Kidney (tissue), 14 donors: Measurements from ENCODE around the gene TPK1. TPM values are rescaled to one million over a fixed set of nuclear protein-coding genes. Genes with fewer than 3 reads are reported as not detected.
A peak's percentile ranks its signal among the peaks of the same experiment; 100 is the strongest.

Experiments used
- DNase-seq, 5 donors: peaks; one replicate each; pipeline ENCODE4 v3.0.0-alpha.2; 2013 to 2020
- FAIRE-seq: peaks from 2 replicates; lab custom pipeline; 2012; peaks lifted over from hg19 to GRCh38; lab: Jason Lieb, UNC
- H3K27ac ChIP-seq, 2 donors: one replicate each; pipeline ENCODE4 v1.7.0; 2013; ENCODE audit warnings: low read depth in 2 of 2, low read length in 2 of 2, inconsistent platforms in 1 of 2
- H3K27me3 ChIP-seq: one replicate; pipeline ENCODE4 v1.7.1; 2013; ENCODE audit warnings: low read length, inconsistent platforms; ENCODE audit not compliant: control insufficient read depth, insufficient read depth
- H3K36me3 ChIP-seq, 3 donors: one replicate each; pipeline versions ENCODE4 v1.7.0 to v1.7.1; 2013; ENCODE audit warnings: low read length in 3 of 3, control low read depth in 1 of 3, inconsistent platforms in 1 of 3; ENCODE audit not compliant: insufficient read depth in 3 of 3, control insufficient read depth in 2 of 3
- H3K4me1 ChIP-seq, 3 donors: one replicate each; pipeline versions ENCODE4 v1.7.0 to v1.7.1; 2013; ENCODE audit warnings: low read length in 3 of 3, inconsistent platforms in 1 of 3, low read depth in 1 of 3; ENCODE audit not compliant: control insufficient read depth in 2 of 3, insufficient read depth in 2 of 3
- H3K4me3 ChIP-seq, 3 donors: one replicate each; pipeline versions ENCODE4 v1.7.0 to v1.8.1; 2013; ENCODE audit warnings: low read length in 3 of 3, control low read depth in 1 of 3, inconsistent platforms in 1 of 3
- H3K9ac ChIP-seq, 3 donors: one replicate each; pipeline versions ENCODE4 v1.7.0 to v1.7.1; 2013; ENCODE audit warnings: low read length in 3 of 3, control low read depth in 1 of 3, inconsistent platforms in 1 of 3
- H3K9me3 ChIP-seq, 3 donors: one replicate each; pipeline versions ENCODE4 v1.7.0 to v1.7.1; 2013; ENCODE audit warnings: low read length in 3 of 3, control low read depth in 1 of 3, inconsistent platforms in 1 of 3; ENCODE audit not compliant: control insufficient read depth in 2 of 3, insufficient read depth in 1 of 3
- intact Hi-C: fragments of 100-400 bp; cut with DNase I; formaldehyde crosslinking; loops from one replicate; pipeline ENCODE4 v1.11.1; 2022
- polyA plus RNA-seq: library from polyadenylated mRNA; stranded (reverse); fragments of 350-450 nt; fragmentation: Illumina TruSeq; extraction: RNeasy Lipid Tissue Mini Kit (QIAGEN cat#74804); gene quantifications from one replicate; pipeline ENCODE4 v1.2.3, GENCODE V29; 2014; ENCODE audit warnings: low read depth, low replicate concordance; ENCODE audit not compliant: insufficient read depth
- total RNA-seq: library from RNA; stranded (reverse); fragmentation: NEBNext Ultra II Directional; extraction: Animal tissue kit (Norgen Biotek cat#: 25700); gene quantifications from one replicate; pipeline ENCODE4 v1.2.1, GENCODE V29; 2021
- TF ChIP-seq, protein P1 (sequence below): IDR thresholded peaks from 3 replicates; pipeline ENCODE4 v1.5.1; 2012; ENCODE audit warnings: mild to moderate bottlenecking, moderate library complexity, borderline replicate concordance; ENCODE audit not compliant: insufficient read depth; ENCODE audit errors: extremely low read depth
- donor health status: control.
- donor health status: control.
- donor health status: control.
- donor health status: control.
- donor health status: control.
- donor health status: DM: yes; HTN: yes; CAD: no.
- donor health status: Normal renal cell carcinoma (clear cell type).

The TPK1 gene
- total and polyA plus RNA-seq, 2 donors from 2014 or later: 5.3 to 15.5 TPM

DNA sequence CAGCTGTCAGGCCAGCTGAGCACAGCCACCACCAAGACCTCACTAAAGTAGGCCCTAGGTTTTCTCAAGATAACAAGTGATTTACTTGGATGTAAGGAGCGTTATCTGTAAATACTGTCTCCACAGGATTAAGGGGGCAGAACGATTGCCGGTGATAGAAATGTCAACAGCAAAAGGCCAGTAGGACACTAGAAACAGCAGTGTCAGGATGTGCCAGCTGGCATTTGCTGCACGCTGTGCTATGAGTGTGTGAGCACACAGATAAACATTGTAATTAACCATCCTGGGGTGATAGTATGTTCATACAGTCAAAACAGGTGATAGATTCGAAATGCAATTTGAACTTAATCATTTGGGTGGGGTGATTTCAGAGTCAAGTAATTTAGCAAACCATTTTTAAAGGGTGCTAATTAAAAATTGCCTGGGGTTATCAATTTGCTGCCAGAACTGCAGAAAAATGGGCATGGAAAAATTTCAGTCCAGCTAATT is 396.1 kb downstream of the TPK1 start:
- no peaks in the 10 kb centered on the region for H3K9me3 ChIP-seq
- no peaks in the 10 kb centered on the region for H3K4me1 ChIP-seq
- no peak overlapping the region for H3K27ac ChIP-seq
- H3K9ac ChIP-seq: no peak overlapping the region
- FAIRE-seq: no peak
- intact Hi-C loops: no loop called here
- TF ChIP-seq, protein P1, sequence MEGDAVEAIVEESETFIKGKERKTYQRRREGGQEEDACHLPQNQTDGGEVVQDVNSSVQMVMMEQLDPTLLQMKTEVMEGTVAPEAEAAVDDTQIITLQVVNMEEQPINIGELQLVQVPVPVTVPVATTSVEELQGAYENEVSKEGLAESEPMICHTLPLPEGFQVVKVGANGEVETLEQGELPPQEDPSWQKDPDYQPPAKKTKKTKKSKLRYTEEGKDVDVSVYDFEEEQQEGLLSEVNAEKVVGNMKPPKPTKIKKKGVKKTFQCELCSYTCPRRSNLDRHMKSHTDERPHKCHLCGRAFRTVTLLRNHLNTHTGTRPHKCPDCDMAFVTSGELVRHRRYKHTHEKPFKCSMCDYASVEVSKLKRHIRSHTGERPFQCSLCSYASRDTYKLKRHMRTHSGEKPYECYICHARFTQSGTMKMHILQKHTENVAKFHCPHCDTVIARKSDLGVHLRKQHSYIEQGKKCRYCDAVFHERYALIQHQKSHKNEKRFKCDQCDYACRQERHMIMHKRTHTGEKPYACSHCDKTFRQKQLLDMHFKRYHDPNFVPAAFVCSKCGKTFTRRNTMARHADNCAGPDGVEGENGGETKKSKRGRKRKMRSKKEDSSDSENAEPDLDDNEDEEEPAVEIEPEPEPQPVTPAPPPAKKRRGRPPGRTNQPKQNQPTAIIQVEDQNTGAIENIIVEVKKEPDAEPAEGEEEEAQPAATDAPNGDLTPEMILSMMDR: no peak
- H3K36me3 ChIP-seq: no peaks in the 10 kb centered on the region
- no peaks in the 10 kb centered on the region for H3K27me3 ChIP-seq
- no peak overlapping the region for H3K4me3 ChIP-seq
- no peak for DNase-seq

- FAIRE-seq (no peak), DNase-seq (no peak)
Observed at GRCh38 chr7:144438759-144439158, 397.1 kb downstream of the TPK1 start.

DNA sequence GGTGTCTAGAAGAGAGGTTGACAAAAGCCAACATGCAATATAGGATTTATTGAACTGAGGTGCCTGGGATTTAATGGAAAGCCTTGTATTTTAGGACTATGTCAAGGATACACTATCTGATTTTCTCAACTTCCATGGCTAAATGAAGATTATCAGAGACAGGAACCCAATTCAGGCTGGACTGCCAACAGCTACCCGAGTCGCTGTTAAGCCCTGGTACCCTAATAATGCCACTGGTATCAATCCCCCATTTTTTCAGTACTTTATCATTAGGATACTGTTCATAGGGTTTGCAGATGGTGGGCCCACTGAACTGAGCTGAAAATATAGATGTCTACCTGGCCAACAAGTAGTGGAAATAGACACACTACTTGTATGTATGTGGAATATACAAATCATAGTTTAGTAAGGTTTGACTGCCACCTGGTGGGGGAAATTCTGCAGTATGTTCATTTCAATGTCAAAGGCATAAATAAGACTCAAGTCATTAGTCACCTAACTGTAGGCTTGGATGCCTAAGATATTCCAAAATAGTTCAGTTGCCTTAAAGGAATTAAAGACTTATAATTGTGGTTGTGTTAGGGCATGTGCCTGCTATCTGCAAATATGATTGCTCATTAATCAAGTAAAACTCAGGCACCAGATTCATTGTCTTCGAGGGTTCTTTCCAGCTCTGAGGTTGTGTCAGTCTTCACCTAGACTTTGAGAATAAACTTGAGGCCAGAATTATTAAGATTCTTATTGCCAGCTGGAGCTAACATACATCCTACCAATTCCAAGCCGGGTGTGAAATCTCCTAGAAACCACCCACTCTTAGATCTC is 398.3 kb downstream of the TPK1 start:
- Histone ChIP-seq H3K36me3 (no peaks in the 10 kb centered on the region), H3K27ac (no peak overlapping the region), H3K27me3 (no peaks in the 10 kb centered on the region), H3K4me1 (no peaks in the 10 kb centered on the region), H3K4me3 (no peak overlapping the region), H3K9ac (no peak overlapping the region), H3K9me3 (no peaks in the 10 kb centered on the region)
- peak in 4 of 5 donors; percentile 68 to 87 (median 83) for DNase-seq
- TF ChIP-seq, protein P1: peak; percentile 61
- intact Hi-C loops: no loop called here
- FAIRE-seq: peak; percentile 79

More at GRCh38 chr7:144438759-144439158, 397.1 kb downstream of the TPK1 start:
- Histone ChIP-seq H3K27ac (no peak overlapping the region), H3K4me3 (no peak overlapping the region), H3K27me3 (no peaks in the 10 kb centered on the region), H3K4me1 (no peaks in the 10 kb centered on the region), H3K36me3 (no peaks in the 10 kb centered on the region), H3K9ac (no peak overlapping the region), H3K9me3 (no peaks in the 10 kb centered on the region)
- intact Hi-C loops: no loop called here
- TF ChIP-seq, protein P1: no peak
